Activated CD4-positive, alpha-beta T cell treated with anti-CD3 and anti-CD28 coated beads for 48 hours (primary cell): ENCODE results near the gene ELANE.

ENCODE experiments used
- DNase-seq: peaks from one replicate; pipeline ENCODE4 v3.0.0-alpha.2; 2020

The ELANE gene

DNA sequence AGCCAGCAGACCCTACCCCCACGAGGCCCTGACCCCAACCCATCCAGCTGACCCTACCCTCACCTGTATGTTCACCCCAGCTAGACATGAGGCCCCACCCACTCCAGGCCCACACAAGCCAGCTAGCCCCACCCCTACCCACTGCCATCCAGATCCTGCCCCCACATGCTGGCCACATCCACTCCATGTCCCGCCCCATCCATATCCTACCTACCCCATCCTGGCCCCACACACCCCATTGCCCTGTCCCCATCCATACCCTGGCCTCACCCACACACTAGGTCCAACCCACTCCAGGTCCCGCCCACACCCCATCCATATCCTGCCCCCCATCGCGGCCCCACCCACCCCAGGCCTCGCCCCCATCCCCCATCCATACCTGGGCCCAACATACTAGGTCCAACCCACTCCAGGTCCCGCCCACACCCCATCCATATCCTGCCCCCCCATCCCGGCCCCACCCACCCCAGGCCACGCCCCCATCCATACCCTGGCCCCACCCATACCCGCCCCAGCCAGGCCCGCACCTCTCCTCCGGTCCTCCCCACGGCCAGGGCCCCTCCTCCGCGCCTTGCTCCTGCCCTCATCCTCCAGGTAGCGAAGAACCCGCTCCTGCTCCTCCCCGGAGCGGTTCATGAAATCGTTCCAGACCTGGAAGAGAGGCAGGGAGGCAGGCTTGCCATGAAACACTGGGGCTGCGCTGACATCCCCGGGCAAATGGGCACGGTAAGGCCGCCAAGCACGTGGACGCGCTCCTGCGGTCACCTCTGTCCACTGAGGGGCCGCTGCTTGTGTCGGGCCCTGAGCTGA is 48.4 kb downstream of the ELANE start:
- DNase-seq = peak; percentile 40

DNA sequence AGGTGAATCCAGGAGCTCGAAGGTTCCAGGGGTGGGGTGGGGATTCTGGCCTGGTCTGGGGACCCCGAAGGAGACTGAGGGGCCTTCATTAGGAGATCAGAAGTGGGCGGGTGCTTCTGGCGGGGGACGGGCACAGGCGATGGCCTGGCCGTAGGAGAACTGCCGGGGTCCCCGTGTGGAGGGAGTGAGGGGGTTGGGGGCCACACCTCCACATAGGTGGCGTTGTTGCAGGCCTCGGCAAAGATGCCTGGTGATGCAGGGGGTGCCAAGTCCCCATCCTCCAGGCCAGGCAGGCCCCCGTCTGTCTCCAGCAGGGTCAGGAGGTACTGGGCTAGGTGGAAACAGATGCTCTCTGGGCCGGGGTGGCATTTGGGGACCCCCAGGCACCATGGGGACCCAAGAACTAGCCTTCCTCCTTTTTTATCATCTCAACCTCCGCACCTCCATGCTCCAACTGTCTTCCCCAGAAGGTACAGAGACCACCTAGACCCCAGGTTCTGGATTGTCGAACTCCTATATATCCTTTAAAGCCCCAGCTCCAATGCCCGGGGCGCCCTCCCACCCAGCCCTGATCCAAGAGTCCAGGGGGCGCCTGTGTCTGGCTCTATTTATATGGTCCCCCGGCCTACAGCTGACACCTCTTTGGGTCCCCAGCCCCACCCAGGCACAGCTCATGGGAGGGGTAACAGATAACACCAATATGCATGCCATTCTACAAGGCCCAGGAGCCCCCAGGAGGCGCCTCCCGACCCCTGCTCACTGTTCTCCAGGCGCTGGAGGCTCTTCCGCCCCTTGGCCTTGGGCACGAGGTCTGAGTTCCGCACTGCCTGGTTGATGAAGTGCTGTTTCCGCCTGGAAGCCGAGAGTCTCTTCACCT is 49.4 kb downstream of the ELANE start:
- no peak for DNase-seq

DNA sequence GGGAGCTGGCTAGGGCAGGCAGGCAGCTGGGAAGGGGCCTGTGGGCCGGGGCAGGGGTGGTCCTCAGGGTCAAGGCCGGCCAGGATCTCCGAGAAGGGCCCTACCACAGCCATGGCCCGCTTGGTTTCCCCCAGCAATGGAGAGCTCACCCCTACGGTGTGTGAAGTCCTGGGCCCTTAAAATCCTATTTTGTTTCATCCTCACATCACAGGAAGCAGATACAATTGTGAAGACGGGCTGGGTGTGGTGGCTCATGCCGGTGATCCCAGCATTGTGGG is 49.9 kb downstream of the ELANE start:
- DNase-seq = no peak

DNA sequence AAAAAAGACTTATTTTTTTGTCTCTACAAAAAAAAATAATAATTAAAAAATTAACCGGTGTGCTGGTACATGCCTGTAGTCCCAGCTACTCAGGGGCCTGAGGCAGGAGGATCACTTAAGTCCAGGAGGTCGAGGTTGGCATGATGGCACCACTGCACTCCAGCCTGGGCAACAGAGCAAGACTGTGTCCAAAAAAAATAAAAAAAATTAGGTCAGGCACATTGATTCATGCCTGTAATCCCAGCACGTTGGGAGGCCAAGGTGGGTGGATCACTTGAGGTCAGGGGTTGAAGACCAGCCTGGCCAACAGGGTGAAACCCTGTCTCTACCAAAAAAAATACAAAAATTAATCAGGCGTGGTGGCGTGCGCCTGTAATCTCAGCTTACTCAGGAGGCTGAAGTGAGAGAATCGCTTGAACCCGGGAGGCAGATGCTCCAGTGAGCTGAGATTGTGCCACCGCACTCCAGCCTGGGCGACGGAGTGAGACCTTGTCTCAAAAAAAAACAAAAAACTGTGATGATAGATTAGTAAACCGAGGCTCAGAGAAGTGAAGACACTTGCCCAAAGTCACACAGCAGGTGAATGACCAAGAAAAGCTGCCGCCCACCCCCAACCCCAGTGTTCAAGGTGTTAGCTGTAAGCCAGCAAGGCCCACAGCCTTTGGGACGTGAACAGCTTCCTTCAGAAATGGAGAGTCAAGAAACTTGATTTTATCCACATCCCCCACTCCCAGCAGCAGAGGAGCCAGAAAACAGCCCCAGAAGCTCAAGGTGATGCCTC is 50.5 kb downstream of the ELANE start:
- no peak for DNase-seq

DNA sequence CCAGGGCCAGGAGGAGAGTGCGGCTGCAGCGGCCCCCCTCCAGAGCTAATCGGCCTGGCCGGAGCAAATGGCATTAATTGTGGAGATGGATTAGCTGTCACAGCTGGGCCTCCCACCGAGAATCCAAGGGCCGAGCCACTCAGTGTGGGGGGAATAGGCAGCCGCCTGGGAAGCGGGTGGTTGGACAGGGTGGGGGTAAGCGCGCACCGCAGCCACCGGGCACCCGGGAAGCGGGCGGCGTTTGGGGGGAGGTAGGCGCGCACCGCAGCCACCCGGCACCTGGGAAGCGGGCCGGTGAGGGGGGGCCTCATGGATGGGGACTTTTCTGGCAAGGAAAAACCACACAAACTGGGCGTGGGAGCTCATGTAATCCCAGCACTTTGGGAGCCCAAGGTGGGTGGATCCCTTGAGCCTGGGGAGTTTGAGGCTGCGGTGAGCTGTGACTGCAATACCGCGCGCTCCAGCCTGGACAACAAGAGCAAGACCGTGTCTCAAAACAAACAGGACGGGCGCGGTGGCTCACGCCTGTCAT is 51.2 kb downstream of the ELANE start:
- DNase-seq = no peak

DNA sequence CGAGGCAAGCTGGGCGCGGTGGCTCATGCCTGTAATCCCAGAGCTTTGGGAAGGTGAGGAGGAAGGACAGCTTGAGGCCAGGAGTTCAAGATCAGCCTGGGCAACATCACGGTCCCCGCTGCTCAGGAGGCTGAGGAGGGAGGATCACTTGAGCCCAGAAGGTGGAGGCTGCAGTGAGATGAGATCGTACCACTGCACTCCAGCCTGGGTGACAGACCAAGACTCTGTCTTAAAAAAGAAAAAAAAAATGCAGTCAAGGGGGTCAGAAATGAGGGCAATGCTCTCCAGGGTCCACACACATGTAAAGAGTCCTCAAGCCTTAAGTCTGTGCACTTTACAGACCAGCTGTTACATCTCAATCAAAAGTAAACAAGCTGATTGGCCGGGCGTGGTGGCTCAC is 52.4 kb downstream of the ELANE start:
- DNase-seq = no peak
